ENCODE results near the gene KIAA0232. TPM values are rescaled to one million over a fixed set of nuclear protein-coding genes. Genes with fewer than 3 reads are reported as not detected.
A peak's percentile ranks its signal among the peaks of the same experiment; 100 is the strongest.

KIAA0232 gene
- total and polyA plus RNA-seq, 9 of the 15 experiments (the other 6 are each of a cell fraction or from before 2014, with no cell fraction given) = 3.5 to 17.4 (median 13.0) TPM

GRCh38 chr4:6909113-6909969, 126.8 kb downstream of the KIAA0232 start, which contains the start of gene TBC1D14 (continued):
- TF ChIP-seq ZMIZ1 (IDR thresholded peaks at IDR 0.05; ENCODE audit: low read depth in 2 of 2, low read length in 2 of 2) (peak in 1 of 2 experiments; percentile 87; a peak in 2 of 4 replicates), KDM2B (CRISPR knock-in tag; IDR thresholded peaks at IDR 0.05) (peak; percentile 47), ZZZ3 (IDR thresholded peaks at IDR 0.05) (no peak), EZH2 (IDR thresholded peaks at IDR 0.05; ENCODE audit: borderline replicate concordance, low read depth, low read length) (no peak), MYNN (IDR thresholded peaks at IDR 0.05) (peak; percentile 28; the same call in 1 of the 2 replicates), MYNN (CRISPR knock-in tag; IDR thresholded peaks at IDR 0.05) (no peak), CTBP1 (IDR thresholded peaks at IDR 0.05; ENCODE audit: borderline replicate concordance) (peak; percentile 77), HDAC8 (tag; IDR thresholded peaks at IDR 0.05) (0 out of 2 replicates have a peak, but pooled peaks have one; percentile 45), ZBTB7A (IDR thresholded peaks at IDR 0.05; ENCODE audit: borderline replicate concordance, control insufficient read depth, low read depth, low read length) (peak; percentile 82; the same call in 1 of the 2 replicates), ZFX (CRISPR knock-in tag; IDR thresholded peaks at IDR 0.05) (peak; percentile 83), NRF1 (conservative IDR thresholded peaks at IDR 0.05 in 1 of 2, IDR thresholded peaks at IDR 0.05 in 1 of 2) (peak; percentile 66 to 79), DIDO1 (tag; IDR thresholded peaks at IDR 0.05; ENCODE audit: low read depth) (peak; percentile 74), PRDM10 (IDR thresholded peaks at IDR 0.05; ENCODE audit: partially characterized antibody) (peak; percentile 58), BRD4 (IDR thresholded peaks at IDR 0.05) (0 out of 2 replicates have a peak, but pooled peaks have one; percentile 42), NUFIP1 (IDR thresholded peaks at IDR 0.05; ENCODE audit: partially characterized antibody) (peak; percentile 49), ZEB2 (IDR thresholded peaks at IDR 0.05) (no peak), ZBTB17 (CRISPR knock-in tag; IDR thresholded peaks at IDR 0.05) (peak; percentile 99), BHLHE40 (IDR thresholded peaks at IDR 0.05; ENCODE audit: low read length) (peak; percentile 79), RBM15 (IDR thresholded peaks at IDR 0.05; ENCODE audit: insufficient read depth, low read length) (0 out of 2 replicates have a peak, but pooled peaks have one; percentile 31), CREM (IDR thresholded peaks at IDR 0.05; ENCODE audit: low read depth) (peak; percentile 52), KLF1 (tag; IDR thresholded peaks at IDR 0.05) (0 out of 2 replicates have a peak, but pooled peaks have one; percentile 34)

Data from K562 (cell line).